Esophagus muscularis mucosa (tissue), 4 donors: ENCODE data around the gene DLG1. TPM values are rescaled to one million over a fixed set of nuclear protein-coding genes. Genes with fewer than 3 reads are reported as not detected.
"Not testable (repeated sequence)": the region's sequence is repeated elsewhere in the genome, so short reads cannot be mapped to it uniquely, and the experiment has no call there.

ENCODE experiments used
- DNase-seq: peaks from one replicate; pipeline ENCODE4 v3.0.0-alpha.2; 2017; ENCODE audit errors: extremely low spot score
- H3K27ac ChIP-seq, 4 donors: fragments of 200-600 bp; sonication (generic); replicated peaks in 1 of 4; 1 replicate in 3 of 4; 2 replicates in 1 of 4; pipeline ENCODE4 v1.5.1; 2016 to 2019; ENCODE audit warnings: mild to moderate bottlenecking in 1 of 4
- H3K27me3 ChIP-seq, 4 donors: fragments of 200-600 bp; sonication (generic); one replicate each; pipeline versions ENCODE4 v1.5.1 to v1.6.0; 2016 to 2019
- H3K36me3 ChIP-seq, 4 donors: fragments of 200-600 bp; sonication (generic); one replicate each; pipeline ENCODE4 v1.5.1; 2016 to 2019
- H3K4me1 ChIP-seq, 4 donors: fragments of 200-600 bp; sonication (generic); one replicate each; pipeline ENCODE4 v1.5.1; 2016 to 2019
- H3K4me3 ChIP-seq, 4 donors: fragments of 200-600 bp; sonication (generic); 1 replicate in 2 of 4; 2 replicates in 2 of 4; pipeline ENCODE4 v1.5.1; 2016 to 2019; ENCODE audit warnings: mild to moderate bottlenecking in 4 of 4, moderate library complexity in 1 of 4
- H3K9me3 ChIP-seq, 4 donors: fragments of 200-600 bp; sonication (generic); 1 replicate in 3 of 4; 2 replicates in 1 of 4; pipeline ENCODE4 v1.5.1; 2016 to 2019
- CTCF ChIP-seq, 3 experiments: fragments of 200-600 bp in 2 of 3; fragments of 450-650 bp in 1 of 3; sonication (generic) in 2 of 3; IDR thresholded peaks; one replicate each; pipeline ENCODE4 v1.5.1; 2017 to 2019; ENCODE audit warnings: antibody characterized with exemption in 3 of 3, mild to moderate bottlenecking in 2 of 3, moderate library complexity in 1 of 3
- EP300 ChIP-seq: sonication (generic); formaldehyde crosslinking; IDR thresholded peaks from one replicate; pipeline ENCODE4 v1.6.1; 2017; ENCODE audit warnings: antibody characterized with exemption
- POLR2A ChIP-seq: fragments of 450-650 bp; IDR thresholded peaks from one replicate; pipeline ENCODE4 v1.6.1; 2017; ENCODE audit warnings: antibody characterized with exemption, moderate library complexity, mild to moderate bottlenecking, low read depth
- POLR2AphosphoS5 ChIP-seq, 2 donors: sonication (generic); formaldehyde crosslinking; IDR thresholded peaks; one replicate each; pipeline ENCODE4 v1.6.1; 2017; ENCODE audit warnings: antibody characterized with exemption in 2 of 2
- WGBS: methylation state at CpG from one replicate; pipeline ENCODE4 v1.1.5; 2018; 5-methylcytosine and 5-hydroxymethylcytosine counted together
- intact Hi-C: fragments of 100-400 bp; cut with DNase I; formaldehyde crosslinking; loops from one replicate; pipeline ENCODE4 v1.15.1; 2023
- total RNA-seq, 4 donors: library from RNA; depleted of rRNA; stranded (reverse); fragments of >200 nt; gene quantifications; one replicate each; pipeline versions ENCODE4 v1.1.0 to v1.2.1, GENCODE V29; 2016

Gene DLG1
- total RNA-seq, 4 donors from 2014 or later, result 56.8 to 73.1 (median 69.1) TPM

- H3K9me3 ChIP-seq, result no peaks in the 10 kb centered on the region
- H3K27ac ChIP-seq, result no peak overlapping the region
- WGBS, result 98% methylated on average over 2 of the region's 2 CpGs
- no peak for TF ChIP-seq POLR2AphosphoS5 (IDR thresholded peaks at IDR 0.05)
- TF ChIP-seq CTCF (IDR thresholded peaks at IDR 0.05), result no peak
- no peak for TF ChIP-seq POLR2A
- no peak for TF ChIP-seq EP300
- peaks cover 0 to 10% (median 0%) of the 10 kb centered on the region in 4 donors for H3K36me3 ChIP-seq
- H3K4me3 ChIP-seq, result no peak overlapping the region
- DNase-seq, result no peak
- no peaks in the 10 kb centered on the region for H3K27me3 ChIP-seq
- H3K4me1 ChIP-seq, result peaks cover 0 to 3% (median 0%) of the 10 kb centered on the region in 4 donors
- intact Hi-C loops, result no loop called here
Measured at GRCh38 chr3:197197334-197197733, 101.1 kb downstream of the DLG1 start.

- no peak for TF ChIP-seq CTCF (IDR thresholded peaks at IDR 0.05)
- TF ChIP-seq POLR2A, result no peak
- TF ChIP-seq POLR2AphosphoS5 (IDR thresholded peaks at IDR 0.05), result no peak
- TF ChIP-seq EP300, result no peak
Measured at GRCh38 chr3:197196192-197196591, 102.2 kb downstream of the DLG1 start.

GRCh38 chr3:197195326-197195725, 103.1 kb downstream of the DLG1 start:
- TF ChIP-seq POLR2AphosphoS5 (IDR thresholded peaks at IDR 0.05), result no peak
- Histone ChIP-seq H3K9me3 (no peaks in the 10 kb centered on the region), H3K36me3 (peaks cover 0 to 10% (median 0%) of the 10 kb centered on the region in 4 donors), H3K27me3 (no peaks in the 10 kb centered on the region), H3K4me3 (no peak overlapping the region), H3K27ac (no peak overlapping the region), H3K4me1 (no peaks in the 10 kb centered on the region)
- no peak for DNase-seq
- 91% methylated on average over 1 of the region's 1 CpG for WGBS
- intact Hi-C loops, result no loop called here

More at GRCh38 chr3:197196192-197196591, 102.2 kb downstream of the DLG1 start:
- intact Hi-C loops, result no loop called here
- H3K36me3 ChIP-seq, result peaks cover 0 to 10% (median 0%) of the 10 kb centered on the region in 4 donors
- no peak for DNase-seq
- no peak overlapping the region for H3K4me3 ChIP-seq
- WGBS, result 79% methylated on average over 3 of the region's 3 CpGs
- H3K9me3 ChIP-seq, result no peaks in the 10 kb centered on the region
- no peaks in the 10 kb centered on the region for H3K4me1 ChIP-seq
- no peaks in the 10 kb centered on the region for H3K27me3 ChIP-seq
- no peak overlapping the region for H3K27ac ChIP-seq

- intact Hi-C loops, H3K27ac ChIP-seq, H3K9me3 ChIP-seq, H3K4me1 ChIP-seq, DNase-seq, H3K4me3 ChIP-seq, H3K27me3 ChIP-seq, H3K36me3 ChIP-seq: not testable (repeated sequence)
- 87% methylated on average over 3 of the region's 3 CpGs for WGBS
Measured at GRCh38 chr3:197193759-197194158, 104.7 kb downstream of the DLG1 start.

- Histone ChIP-seq H3K4me1 (no peaks in the 10 kb centered on the region), H3K9me3 (no peaks in the 10 kb centered on the region), H3K27me3 (no peaks in the 10 kb centered on the region), H3K4me3 (no peak overlapping the region), H3K36me3 (peaks cover 0 to 10% (median 0%) of the 10 kb centered on the region in 4 donors), H3K27ac (no peak overlapping the region)
- intact Hi-C loops, result no loop called here
- TF ChIP-seq CTCF (IDR thresholded peaks at IDR 0.05) (no peak), POLR2AphosphoS5 (IDR thresholded peaks at IDR 0.05) (no peak), EP300 (no peak), POLR2A (no peak)
- WGBS, result 91% methylated on average over 2 of the region's 2 CpGs
- no peak for DNase-seq
Measured at GRCh38 chr3:197191897-197192296, 106.5 kb downstream of the DLG1 start.

GRCh38 chr3:197189623-197190022, 108.8 kb downstream of the DLG1 start:
- no peaks in the 10 kb centered on the region for H3K4me1 ChIP-seq
- no peaks in the 10 kb centered on the region for H3K27me3 ChIP-seq
- intact Hi-C loops, result loop anchor here (10.0 kb wide), 1 partner anchor 185 kb away; no protein-coding TSS in a partner anchor
- 61% methylated on average over 3 of the region's 3 CpGs for WGBS
- TF ChIP-seq POLR2AphosphoS5 (IDR thresholded peaks at IDR 0.05), result no peak
- TF ChIP-seq EP300, result no peak
- TF ChIP-seq POLR2A, result no peak
- TF ChIP-seq CTCF (IDR thresholded peaks at IDR 0.05), result no peak
- no peaks in the 10 kb centered on the region for H3K9me3 ChIP-seq
- no peak overlapping the region for H3K27ac ChIP-seq
- DNase-seq, result no peak
- no peak overlapping the region for H3K4me3 ChIP-seq
- H3K36me3 ChIP-seq, result peaks cover 0 to 10% (median 0%) of the 10 kb centered on the region in 4 donors
